Measurements from ENCODE around the gene MACROH2A2. TPM values are rescaled to one million over a fixed set of nuclear protein-coding genes. Genes with fewer than 3 reads are reported as not detected.

The MACROH2A2 gene
- total RNA-seq, 2 donors from 2014 or later: 2.7 to 4.9 TPM

GRCh38 chr10:70053218-70053840 is 683 bp downstream of the MACROH2A2 start:
- ATAC-seq: peak; percentile 42
- H3K27me3 Mint-ChIP-seq: peaks cover 41% of the 10 kb centered on the region

DNA sequence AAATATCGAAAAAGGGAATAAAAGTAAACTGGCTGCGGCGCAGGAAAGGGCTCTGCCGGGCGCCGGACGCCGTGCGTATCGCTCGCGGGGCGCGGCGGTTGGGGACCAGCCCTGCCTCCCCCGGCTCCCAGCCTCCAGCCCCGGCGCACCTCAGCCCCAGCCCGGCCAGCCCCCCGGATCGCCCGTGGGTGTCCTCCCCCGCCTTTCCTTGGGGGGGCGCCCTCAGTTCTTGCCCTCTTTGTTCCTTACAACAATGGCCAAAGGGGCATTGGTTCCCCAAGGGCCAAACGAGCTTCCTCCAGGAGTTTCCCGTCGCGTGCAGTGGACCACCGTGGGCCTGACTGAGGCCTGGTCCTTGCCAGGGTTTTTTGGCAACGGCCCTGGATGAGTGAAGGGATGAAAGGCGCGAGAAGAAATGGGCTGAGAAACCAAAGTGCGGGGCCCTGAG is 1.2 kb downstream of the MACROH2A2 start:
- Mint-ChIP-seq H3K4me3 (peak overlapping the region; percentile 69), H3K27me3 (peaks cover 41% of the 10 kb centered on the region), H3K4me1 (peaks cover 12% of the 10 kb centered on the region), H3K27ac (no peak overlapping the region), H3K36me3 (ENCODE audit: low read depth) (no peaks in the 10 kb centered on the region)
- DNase-seq (no peak), ATAC-seq (no peak)
- H3K9me3 ChIP-seq (ENCODE audit: control insufficient read depth, low read length, poor library complexity, severe bottlenecking): no peaks in the 10 kb centered on the region

More at GRCh38 chr10:70053218-70053840, 683 bp downstream of the MACROH2A2 start:
- Mint-ChIP-seq H3K4me1 (peaks cover 12% of the 10 kb centered on the region), H3K36me3 (ENCODE audit: low read depth) (no peaks in the 10 kb centered on the region), H3K4me3 (peak overlapping the region; percentile 90), H3K27ac (no peak overlapping the region)
- no peak for DNase-seq
- no peaks in the 10 kb centered on the region for H3K9me3 ChIP-seq (ENCODE audit: control insufficient read depth, low read length, poor library complexity, severe bottlenecking)

DNA sequence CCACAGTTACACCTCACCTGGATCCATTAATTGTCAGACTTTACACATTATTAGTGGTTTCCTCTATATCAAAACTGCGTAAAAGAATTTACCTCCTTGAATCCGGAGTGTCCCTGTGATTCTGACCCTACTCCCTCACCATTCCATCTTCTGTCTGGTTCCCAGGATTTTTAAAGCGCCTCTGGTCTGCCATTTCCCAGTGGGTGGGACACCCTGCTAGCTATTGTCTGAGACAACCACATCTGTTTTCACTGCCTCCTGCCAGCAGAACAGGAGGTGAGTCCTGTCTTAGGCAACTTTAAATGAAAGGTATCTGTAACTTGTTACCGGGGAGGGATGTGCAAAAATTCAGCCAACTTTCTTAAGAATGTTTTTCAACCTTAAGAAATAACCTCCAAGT is 2.3 kb downstream of the MACROH2A2 start:
- H3K4me1 Mint-ChIP-seq: peaks cover 12% of the 10 kb centered on the region
- H3K9me3 ChIP-seq (ENCODE audit: control insufficient read depth, low read length, poor library complexity, severe bottlenecking): no peaks in the 10 kb centered on the region
- H3K27ac Mint-ChIP-seq: no peak overlapping the region
- peaks cover 41% of the 10 kb centered on the region for H3K27me3 Mint-ChIP-seq
- H3K36me3 Mint-ChIP-seq (ENCODE audit: low read depth): no peaks in the 10 kb centered on the region
- ATAC-seq (no peak), DNase-seq (no peak)
- H3K4me3 Mint-ChIP-seq: peak overlapping the region; percentile 49

- Mint-ChIP-seq H3K4me3 (peak overlapping the region; percentile 15), H3K36me3 (ENCODE audit: low read depth) (no peaks in the 10 kb centered on the region), H3K27ac (no peak overlapping the region), H3K4me1 (peaks cover 12% of the 10 kb centered on the region), H3K27me3 (peaks cover 39% of the 10 kb centered on the region)
- H3K9me3 ChIP-seq (ENCODE audit: control insufficient read depth, low read length, poor library complexity, severe bottlenecking): no peaks in the 10 kb centered on the region
- DNase-seq: no peak
- ATAC-seq: no peak
These were observed 2.9 kb downstream of the MACROH2A2 start for GRCh38 chr10:70055550-70055949.

GRCh38 chr10:70057306-70057705 is 4.7 kb downstream of the MACROH2A2 start:
- no peak overlapping the region for H3K27ac Mint-ChIP-seq
- ATAC-seq (no peak), DNase-seq (no peak)
- H3K36me3 Mint-ChIP-seq (ENCODE audit: low read depth): no peaks in the 10 kb centered on the region
- no peak overlapping the region for H3K4me3 Mint-ChIP-seq
- no peaks in the 10 kb centered on the region for H3K9me3 ChIP-seq (ENCODE audit: control insufficient read depth, low read length, poor library complexity, severe bottlenecking)
- H3K4me1 Mint-ChIP-seq: peaks cover 7% of the 10 kb centered on the region
- peaks cover 22% of the 10 kb centered on the region for H3K27me3 Mint-ChIP-seq

GRCh38 chr10:70060389-70060788 is 7.7 kb downstream of the MACROH2A2 start:
- no peak overlapping the region for H3K27ac Mint-ChIP-seq
- H3K27me3 Mint-ChIP-seq: peaks cover 6% of the 10 kb centered on the region
- DNase-seq (no peak), ATAC-seq (no peak)
- peaks cover 7% of the 10 kb centered on the region for H3K4me1 Mint-ChIP-seq
- H3K4me3 Mint-ChIP-seq: no peak overlapping the region
- no peaks in the 10 kb centered on the region for H3K36me3 Mint-ChIP-seq (ENCODE audit: low read depth)
- H3K9me3 ChIP-seq (ENCODE audit: control insufficient read depth, low read length, poor library complexity, severe bottlenecking): no peaks in the 10 kb centered on the region

- H3K4me3 Mint-ChIP-seq: no peak overlapping the region
These were observed 10.9 kb downstream of the MACROH2A2 start for GRCh38 chr10:70063418-70064098.

GRCh38 chr10:70064486-70064885 is 11.8 kb downstream of the MACROH2A2 start:
- H3K4me1 Mint-ChIP-seq: peaks cover 10% of the 10 kb centered on the region
- H3K4me3 Mint-ChIP-seq: no peak overlapping the region
- no peak for ATAC-seq
- H3K27me3 Mint-ChIP-seq: peaks cover 8% of the 10 kb centered on the region
- no peaks in the 10 kb centered on the region for H3K9me3 ChIP-seq (ENCODE audit: control insufficient read depth, low read length, poor library complexity, severe bottlenecking)
- H3K27ac Mint-ChIP-seq: no peak overlapping the region
- DNase-seq: no peak
- no peaks in the 10 kb centered on the region for H3K36me3 Mint-ChIP-seq (ENCODE audit: low read depth)

More at GRCh38 chr10:70063418-70064098, 10.9 kb downstream of the MACROH2A2 start:
- DNase-seq (no peak), ATAC-seq (no peak)
- no peaks in the 10 kb centered on the region for H3K9me3 ChIP-seq (ENCODE audit: control insufficient read depth, low read length, poor library complexity, severe bottlenecking)
- peaks cover 4% of the 10 kb centered on the region for H3K27me3 Mint-ChIP-seq
- H3K27ac Mint-ChIP-seq: no peak overlapping the region
- H3K36me3 Mint-ChIP-seq (ENCODE audit: low read depth): no peaks in the 10 kb centered on the region
- H3K4me1 Mint-ChIP-seq: peaks cover 10% of the 10 kb centered on the region

GRCh38 chr10:70066190-70066589 is 13.5 kb downstream of the MACROH2A2 start:
- Mint-ChIP-seq H3K4me3 (no peak overlapping the region), H3K27me3 (peaks cover 15% of the 10 kb centered on the region), H3K36me3 (ENCODE audit: low read depth) (no peaks in the 10 kb centered on the region), H3K4me1 (peaks cover 10% of the 10 kb centered on the region), H3K27ac (no peak overlapping the region)
- DNase-seq (no peak), ATAC-seq (no peak)
- no peaks in the 10 kb centered on the region for H3K9me3 ChIP-seq (ENCODE audit: control insufficient read depth, low read length, poor library complexity, severe bottlenecking)

DNA sequence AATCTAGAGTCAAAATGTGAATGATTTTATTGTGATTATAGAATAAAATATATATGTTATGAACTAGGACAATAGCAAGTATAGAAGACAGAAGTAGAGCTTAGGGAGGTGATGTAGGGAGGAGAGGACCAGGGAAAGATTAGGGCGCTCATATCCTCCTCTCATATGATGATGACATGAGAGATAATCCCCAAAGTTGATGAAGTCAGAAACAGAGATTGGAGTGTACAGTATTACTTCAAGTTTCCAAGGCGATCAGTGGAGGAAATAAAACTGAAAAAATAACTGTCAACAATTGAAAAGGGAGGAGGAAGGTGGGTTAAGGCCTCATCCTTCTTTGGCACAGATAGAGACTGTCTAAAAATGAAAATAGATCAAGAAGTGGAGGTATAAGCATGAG is 14.9 kb downstream of the MACROH2A2 start:
- ATAC-seq: no peak
- Mint-ChIP-seq H3K4me3 (no peak overlapping the region), H3K27me3 (peaks cover 15% of the 10 kb centered on the region), H3K27ac (no peak overlapping the region), H3K4me1 (peaks cover 10% of the 10 kb centered on the region), H3K36me3 (ENCODE audit: low read depth) (no peaks in the 10 kb centered on the region)
- no peaks in the 10 kb centered on the region for H3K9me3 ChIP-seq (ENCODE audit: control insufficient read depth, low read length, poor library complexity, severe bottlenecking)
- DNase-seq: no peak

DNA sequence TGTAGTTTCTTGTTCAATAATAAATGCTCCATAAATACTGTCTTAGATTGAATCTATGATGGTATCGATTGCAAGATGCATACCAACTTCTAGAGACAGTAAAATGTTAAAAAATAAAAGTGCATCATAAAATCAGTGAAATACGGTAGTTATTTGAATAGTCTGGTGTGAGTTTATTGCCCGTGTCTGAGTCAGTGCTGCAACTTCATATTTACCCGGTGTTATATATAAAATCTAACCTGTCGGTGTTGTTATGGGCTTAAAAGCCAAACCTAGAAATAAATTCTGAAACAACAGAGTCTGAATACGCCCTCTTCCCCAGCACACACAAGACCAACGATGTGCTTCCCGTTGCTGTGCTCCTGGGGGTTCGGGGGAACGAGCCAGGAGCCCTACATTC is 16.3 kb downstream of the MACROH2A2 start:
- no peak for DNase-seq
- no peak for ATAC-seq
- H3K9me3 ChIP-seq (ENCODE audit: control insufficient read depth, low read length, poor library complexity, severe bottlenecking): no peaks in the 10 kb centered on the region
- Mint-ChIP-seq H3K27ac (no peak overlapping the region), H3K4me3 (no peak overlapping the region), H3K27me3 (peaks cover 15% of the 10 kb centered on the region), H3K4me1 (peaks cover 6% of the 10 kb centered on the region), H3K36me3 (ENCODE audit: low read depth) (no peaks in the 10 kb centered on the region)

DNA sequence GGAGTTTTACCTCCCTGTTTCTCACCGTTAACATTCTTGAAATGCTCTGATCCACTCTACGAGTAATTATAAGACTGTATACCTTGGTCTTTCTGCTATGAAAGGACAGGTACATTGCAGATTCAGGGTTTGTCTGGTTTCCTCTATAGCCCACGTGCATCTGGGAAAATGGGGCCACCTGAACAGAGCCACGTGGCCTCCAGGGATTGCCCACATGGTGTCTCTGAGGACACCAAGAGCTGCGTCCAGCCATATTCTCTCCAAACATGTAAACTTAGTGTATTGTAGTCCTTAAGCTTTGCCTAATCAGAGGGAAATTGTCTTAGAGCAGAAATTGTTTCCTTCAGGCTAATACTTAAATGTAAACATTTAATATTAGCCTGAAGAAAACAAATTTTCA is 16.7 kb downstream of the MACROH2A2 start:
- Mint-ChIP-seq H3K4me3 (no peak overlapping the region), H3K27ac (no peak overlapping the region)

DNA sequence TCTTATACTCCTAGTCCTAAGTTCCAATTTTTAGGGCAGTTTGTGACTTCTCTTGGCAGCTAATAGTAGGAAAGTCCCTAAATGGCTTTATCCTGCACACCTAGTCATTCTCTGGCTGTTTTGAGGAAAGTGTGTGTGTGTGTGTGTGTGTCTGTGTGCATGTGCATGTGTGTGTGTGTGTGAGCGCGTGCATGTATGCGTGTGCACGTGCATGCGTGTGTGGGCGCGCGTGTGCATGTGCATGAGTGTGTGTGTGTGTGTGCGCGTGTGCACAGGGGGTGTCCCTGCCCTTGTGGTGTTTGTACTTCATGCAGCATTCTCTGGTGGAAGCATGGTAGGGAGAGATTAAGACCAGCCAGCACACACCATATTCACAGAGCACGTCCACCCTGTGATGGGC is 18.2 kb downstream of the MACROH2A2 start:
- no peak overlapping the region for H3K4me3 Mint-ChIP-seq
- H3K36me3 Mint-ChIP-seq (ENCODE audit: low read depth): no peaks in the 10 kb centered on the region
- DNase-seq (no peak), ATAC-seq (no peak)
- H3K9me3 ChIP-seq (ENCODE audit: control insufficient read depth, low read length, poor library complexity, severe bottlenecking): no peaks in the 10 kb centered on the region
- no peak overlapping the region for H3K27ac Mint-ChIP-seq
- peaks cover 3% of the 10 kb centered on the region for H3K4me1 Mint-ChIP-seq
- peaks cover 27% of the 10 kb centered on the region for H3K27me3 Mint-ChIP-seq

More for the DNA sequence above, 16.7 kb downstream of the MACROH2A2 start:
- H3K9me3 ChIP-seq (ENCODE audit: control insufficient read depth, low read length, poor library complexity, severe bottlenecking): no peaks in the 10 kb centered on the region
- DNase-seq (no peak), ATAC-seq (no peak)
- peaks cover 6% of the 10 kb centered on the region for H3K4me1 Mint-ChIP-seq
- peaks cover 19% of the 10 kb centered on the region for H3K27me3 Mint-ChIP-seq
- H3K36me3 Mint-ChIP-seq (ENCODE audit: low read depth): no peaks in the 10 kb centered on the region

DNA sequence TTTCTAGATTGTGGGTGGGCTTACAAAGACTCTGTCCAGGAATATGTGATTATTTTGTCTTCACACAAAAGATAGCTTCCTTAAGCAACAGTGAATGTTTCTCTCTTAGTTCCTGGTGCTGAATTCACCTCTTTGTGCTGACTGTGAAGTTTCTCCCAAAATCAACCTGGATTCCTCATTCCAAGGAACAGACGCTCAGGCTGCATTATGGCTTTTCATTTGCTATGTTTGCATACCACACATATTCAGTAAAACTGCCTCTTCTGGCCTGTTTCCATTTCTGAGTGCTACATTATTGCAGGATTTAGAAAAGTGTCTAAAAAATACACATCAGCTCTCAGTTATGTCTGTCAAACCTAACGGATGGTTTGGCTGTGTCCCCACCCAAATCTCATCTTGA is 21.5 kb downstream of the MACROH2A2 start:
- H3K27ac Mint-ChIP-seq: no peak overlapping the region
- H3K27me3 Mint-ChIP-seq: peaks cover 33% of the 10 kb centered on the region
- peaks cover 3% of the 10 kb centered on the region for H3K4me1 Mint-ChIP-seq
- ATAC-seq: no peak
- DNase-seq: no peak
- no peaks in the 10 kb centered on the region for H3K9me3 ChIP-seq (ENCODE audit: control insufficient read depth, low read length, poor library complexity, severe bottlenecking)
- H3K36me3 Mint-ChIP-seq (ENCODE audit: low read depth): no peaks in the 10 kb centered on the region
- no peak overlapping the region for H3K4me3 Mint-ChIP-seq

Data from T-helper 17 cell (primary cell).